PFSK-1 (cell line): Measurements from ENCODE around the gene ARHGEF19.

Experiments
- FOXP2 ChIP-seq: optimal IDR thresholded peaks from 2 replicates; pipeline ENCODE3; 2011; ENCODE audit warnings: borderline replicate concordance, control low read depth, inconsistent platforms; ENCODE audit not compliant: insufficient read depth; ENCODE audit errors: extremely low read length, extremely low read depth
- POLR2AphosphoS5 ChIP-seq: IDR thresholded peaks from 2 replicates; pipeline ENCODE4 v1.6.1; 2012; ENCODE audit warnings: low read depth, mild to moderate bottlenecking, control low read depth, low read length, moderate library complexity
- SIN3A ChIP-seq: IDR thresholded peaks from 2 replicates; pipeline ENCODE4 v1.6.1; 2012; ENCODE audit warnings: mild to moderate bottlenecking, low read length, moderate library complexity, borderline replicate concordance; ENCODE audit not compliant: insufficient read depth
- TAF1 ChIP-seq: IDR thresholded peaks from 2 replicates; pipeline ENCODE4 v1.6.1; 2012; ENCODE audit warnings: low read length, control low read depth, borderline replicate concordance; ENCODE audit not compliant: insufficient read depth
- TF ChIP-seq, protein P1 (sequence below), 2 experiments: IDR thresholded peaks; 2 replicates each; pipeline versions ENCODE4 v1.6.1 to v1.8.0; 2011 to 2012; ENCODE audit warnings: low read depth in 2 of 2, low read length in 2 of 2, control low read depth in 1 of 2, inconsistent platforms in 1 of 2, mild to moderate bottlenecking in 1 of 2, moderate library complexity in 1 of 2; ENCODE audit not compliant: insufficient read depth in 1 of 2

ARHGEF19 gene

DNA sequence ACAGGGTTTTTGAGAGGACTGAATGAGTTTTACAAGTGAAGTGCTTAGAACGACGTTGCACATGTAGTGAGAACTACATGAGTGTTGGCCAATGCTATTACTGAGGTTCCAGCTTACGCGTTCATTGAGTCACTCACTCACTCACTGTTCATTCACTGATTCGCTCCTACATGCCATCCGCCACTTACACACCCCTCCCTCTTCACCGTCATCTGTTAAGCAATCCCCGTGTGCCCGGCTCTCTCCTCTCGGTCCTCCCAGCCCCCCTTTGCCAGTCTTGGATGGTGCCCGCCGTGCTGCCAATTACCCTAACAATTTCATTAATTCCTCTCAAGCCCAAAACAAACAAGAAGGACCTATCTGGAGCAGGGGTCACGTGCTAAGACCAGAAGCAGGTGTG lies 29.3 kb downstream of the ARHGEF19 start:
- no peak for TF ChIP-seq POLR2AphosphoS5
- TF ChIP-seq SIN3A, result no peak

DNA sequence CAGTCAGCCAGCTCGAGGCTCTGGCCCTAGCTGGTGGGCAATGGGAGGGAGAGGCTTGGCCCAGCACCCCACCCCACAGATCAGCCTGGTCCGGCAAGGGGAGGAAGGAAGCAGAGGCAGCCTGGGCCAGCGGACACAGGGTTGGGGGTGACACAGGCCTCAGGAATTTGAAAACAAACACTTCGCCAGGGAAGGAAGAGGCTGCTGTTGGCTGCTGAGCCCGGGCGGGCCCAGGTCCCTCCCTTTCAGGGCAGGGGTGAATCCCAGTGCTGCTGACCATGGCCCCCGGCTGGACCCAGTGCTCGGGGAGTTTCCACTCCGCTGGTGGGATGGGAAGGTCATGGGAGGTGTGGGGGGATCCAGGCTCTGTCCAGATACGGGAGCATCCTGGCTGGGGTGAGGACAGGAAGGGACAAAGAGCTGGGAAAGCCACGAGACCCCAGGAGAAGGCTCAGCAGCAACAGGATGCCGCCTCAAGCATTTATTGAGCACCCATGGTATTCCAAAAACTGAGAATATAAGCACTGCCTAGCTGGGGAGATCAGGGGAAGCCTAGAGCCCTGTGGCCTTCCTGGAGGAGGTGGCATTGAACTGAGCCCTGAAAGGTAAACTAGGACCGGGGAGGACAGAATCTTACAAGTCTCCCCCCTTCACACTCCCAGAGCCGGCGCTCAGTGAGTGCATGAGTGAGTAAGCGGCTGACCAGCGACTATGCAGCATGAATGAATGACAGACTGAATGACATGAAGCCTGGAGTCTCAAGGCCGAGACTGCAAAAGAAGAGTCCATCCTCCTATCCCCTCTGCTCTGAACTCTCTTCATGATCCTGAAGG lies 30.3 kb downstream of the ARHGEF19 start:
- TF ChIP-seq SIN3A (peak; percentile 76; the same call in 1 of the 2 replicates), TAF1 (peak; percentile 53; the same call in 1 of the 2 replicates), FOXP2 (peak; percentile 56), POLR2AphosphoS5 (peak; percentile 45; the same call in 1 of the 2 replicates)
- TF ChIP-seq, protein P1, sequence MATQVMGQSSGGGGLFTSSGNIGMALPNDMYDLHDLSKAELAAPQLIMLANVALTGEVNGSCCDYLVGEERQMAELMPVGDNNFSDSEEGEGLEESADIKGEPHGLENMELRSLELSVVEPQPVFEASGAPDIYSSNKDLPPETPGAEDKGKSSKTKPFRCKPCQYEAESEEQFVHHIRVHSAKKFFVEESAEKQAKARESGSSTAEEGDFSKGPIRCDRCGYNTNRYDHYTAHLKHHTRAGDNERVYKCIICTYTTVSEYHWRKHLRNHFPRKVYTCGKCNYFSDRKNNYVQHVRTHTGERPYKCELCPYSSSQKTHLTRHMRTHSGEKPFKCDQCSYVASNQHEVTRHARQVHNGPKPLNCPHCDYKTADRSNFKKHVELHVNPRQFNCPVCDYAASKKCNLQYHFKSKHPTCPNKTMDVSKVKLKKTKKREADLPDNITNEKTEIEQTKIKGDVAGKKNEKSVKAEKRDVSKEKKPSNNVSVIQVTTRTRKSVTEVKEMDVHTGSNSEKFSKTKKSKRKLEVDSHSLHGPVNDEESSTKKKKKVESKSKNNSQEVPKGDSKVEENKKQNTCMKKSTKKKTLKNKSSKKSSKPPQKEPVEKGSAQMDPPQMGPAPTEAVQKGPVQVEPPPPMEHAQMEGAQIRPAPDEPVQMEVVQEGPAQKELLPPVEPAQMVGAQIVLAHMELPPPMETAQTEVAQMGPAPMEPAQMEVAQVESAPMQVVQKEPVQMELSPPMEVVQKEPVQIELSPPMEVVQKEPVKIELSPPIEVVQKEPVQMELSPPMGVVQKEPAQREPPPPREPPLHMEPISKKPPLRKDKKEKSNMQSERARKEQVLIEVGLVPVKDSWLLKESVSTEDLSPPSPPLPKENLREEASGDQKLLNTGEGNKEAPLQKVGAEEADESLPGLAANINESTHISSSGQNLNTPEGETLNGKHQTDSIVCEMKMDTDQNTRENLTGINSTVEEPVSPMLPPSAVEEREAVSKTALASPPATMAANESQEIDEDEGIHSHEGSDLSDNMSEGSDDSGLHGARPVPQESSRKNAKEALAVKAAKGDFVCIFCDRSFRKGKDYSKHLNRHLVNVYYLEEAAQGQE (IDR thresholded peaks at IDR 0.05; ENCODE audit: insufficient read depth in 1 of 2, low read depth in 2 of 2, low read length in 2 of 2), result peak in 1 of 2 experiments; percentile 45; a peak in 1 of 4 replicates

DNA sequence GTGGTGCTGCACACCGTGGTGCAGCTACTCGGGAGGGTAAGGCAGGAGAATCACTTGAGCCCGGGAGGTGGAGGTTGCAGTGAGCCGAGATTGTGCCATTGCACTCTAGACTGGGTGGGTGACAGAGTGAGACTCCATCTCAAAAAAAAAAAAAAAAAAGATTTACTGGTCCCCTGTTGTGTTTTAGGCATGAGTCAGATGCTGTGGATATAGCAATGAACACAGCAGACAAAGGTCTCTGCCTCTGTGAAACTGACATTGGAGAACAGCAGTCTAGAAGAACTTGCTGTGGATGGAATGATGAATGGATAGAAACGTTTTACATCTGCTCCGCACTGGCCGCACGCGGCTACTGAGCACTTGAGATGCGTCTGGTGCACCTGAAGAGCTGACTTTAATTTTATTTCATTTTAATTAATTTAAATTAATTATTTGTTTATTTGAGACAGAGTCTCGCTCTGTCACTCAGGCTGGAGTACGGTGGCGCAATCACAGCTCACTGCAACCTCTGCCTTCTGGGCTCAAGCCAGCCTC lies 32.1 kb downstream of the ARHGEF19 start:
- no peak for TF ChIP-seq FOXP2
- no peak for TF ChIP-seq TAF1
- TF ChIP-seq POLR2AphosphoS5, result no peak
- TF ChIP-seq, protein P1 (IDR thresholded peaks at IDR 0.05; ENCODE audit: insufficient read depth in 1 of 2, low read depth in 2 of 2, low read length in 2 of 2), result no peak
- TF ChIP-seq SIN3A, result no peak

DNA sequence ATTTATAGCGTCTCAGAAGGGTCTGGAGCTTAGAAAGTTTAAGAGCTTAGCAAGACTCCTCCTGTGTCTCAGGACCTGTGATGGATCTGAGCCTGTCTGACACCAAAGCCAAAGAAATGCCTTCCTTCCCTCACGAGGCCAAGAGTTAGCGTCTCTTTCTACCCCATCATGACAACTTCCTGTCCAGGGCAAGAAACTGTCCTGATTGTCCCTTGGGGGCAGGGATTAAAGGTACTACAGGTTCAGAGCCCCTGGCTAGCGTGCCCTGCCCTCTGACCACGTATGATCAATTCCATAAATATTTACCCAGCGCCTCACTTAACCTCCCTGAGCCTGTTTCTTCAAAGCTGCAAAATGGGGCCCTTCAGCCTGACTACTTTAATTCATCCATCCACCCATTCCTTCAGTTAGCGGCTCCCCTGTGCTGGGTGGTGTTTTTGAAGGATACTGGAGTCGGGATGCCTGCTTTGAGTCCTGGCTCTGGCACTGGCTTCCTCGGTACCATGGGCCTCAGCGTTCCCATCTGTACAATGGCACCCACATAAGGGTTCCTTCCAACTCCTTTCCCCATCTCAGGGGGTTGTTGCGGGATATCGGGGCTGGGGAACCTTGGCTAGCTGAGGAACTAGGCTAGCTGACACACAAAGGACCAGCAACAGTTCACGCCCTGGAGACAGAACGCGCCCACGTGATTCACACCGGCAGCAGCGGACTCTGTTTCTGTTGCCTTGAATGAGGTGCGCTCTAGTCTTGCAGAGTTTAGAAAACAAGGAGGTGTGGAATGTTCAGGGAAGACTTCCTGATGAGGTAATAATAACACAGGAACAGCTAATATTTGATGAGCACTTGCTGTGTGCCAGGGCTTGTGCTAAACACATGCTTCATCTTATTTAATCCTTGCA lies 33.6 kb downstream of the ARHGEF19 start:
- TF ChIP-seq, protein P1 (IDR thresholded peaks at IDR 0.05; ENCODE audit: insufficient read depth in 1 of 2, low read depth in 2 of 2, low read length in 2 of 2), result no peak
- TF ChIP-seq SIN3A (no peak), TAF1 (no peak), FOXP2 (no peak), POLR2AphosphoS5 (no peak)

DNA sequence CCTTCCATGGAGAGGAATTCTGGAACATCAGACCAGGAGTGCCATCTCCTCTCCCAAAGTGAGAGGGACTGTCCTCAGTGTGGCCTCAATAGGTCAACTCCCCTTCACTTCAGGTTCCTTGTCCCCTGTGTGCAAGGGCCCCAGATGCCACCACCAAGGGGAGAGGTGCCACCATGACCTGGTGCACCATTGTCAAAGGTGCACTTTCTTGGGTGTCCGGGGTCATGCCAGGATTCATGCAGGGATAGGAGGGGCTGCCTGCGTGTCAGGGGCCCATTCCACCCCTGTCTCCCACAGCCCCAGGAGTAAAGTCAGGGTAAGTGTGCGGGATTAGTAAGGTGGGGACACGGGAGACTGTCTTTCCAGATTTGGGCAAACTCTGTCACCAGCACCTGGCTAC lies 35.1 kb downstream of the ARHGEF19 start:
- no peak for TF ChIP-seq FOXP2
- TF ChIP-seq, protein P1 (IDR thresholded peaks at IDR 0.05; ENCODE audit: insufficient read depth in 1 of 2, low read depth in 2 of 2, low read length in 2 of 2), result no peak
- TF ChIP-seq SIN3A, result no peak
- no peak for TF ChIP-seq TAF1
